Lower lobe of right lung (tissue), 2 donors: ENCODE measurements around the gene MALRD1. TPM values are rescaled to one million over a fixed set of nuclear protein-coding genes. Genes with fewer than 3 reads are reported as not detected.

Source experiments
- ATAC-seq, 2 donors: fragments of 200-7000 bp; cut with Tn5 transposase; one replicate each; pipeline ENCODE4 v1.9.1; 2020 to 2022; ENCODE audit warnings: mild to moderate bottlenecking in 2 of 2, moderate library complexity in 2 of 2
- DNase-seq: peaks from one replicate; pipeline ENCODE4 v3.0.0-alpha.2; 2020
- H3K27ac ChIP-seq: fragments of 200-600 bp; one replicate; pipeline ENCODE4 v1.8.0; 2022
- H3K27me3 ChIP-seq: fragments of 200-600 bp; one replicate; pipeline ENCODE4 v1.8.0; 2022; ENCODE audit warnings: low read depth
- H3K36me3 ChIP-seq: fragments of 200-600 bp; one replicate; pipeline ENCODE4 v1.8.0; 2022; ENCODE audit warnings: mild to moderate bottlenecking
- H3K4me1 ChIP-seq: fragments of 200-600 bp; one replicate; pipeline ENCODE4 v1.8.0; 2022
- H3K4me3 ChIP-seq: fragments of 200-600 bp; one replicate; pipeline ENCODE4 v1.8.0; 2022; ENCODE audit warnings: mild to moderate bottlenecking
- H3K9me3 ChIP-seq: fragments of 200-600 bp; one replicate; pipeline ENCODE4 v1.8.0; 2022
- intact Hi-C: fragments of 100-400 bp; cut with DNase I; formaldehyde crosslinking; loops from one replicate; pipeline ENCODE4 v1.11.0; 2022
- total RNA-seq: library from RNA; stranded (reverse); fragmentation: NEBNext Ultra II Directional; extraction: Animal tissue kit (Norgen Biotek cat#: 25700); gene quantifications from one replicate; pipeline ENCODE4 v1.2.1, GENCODE V29; 2021
- TF ChIP-seq, protein P1 (sequence below): fragments of 200-600 bp; IDR thresholded peaks from one replicate; pipeline ENCODE4 v1.8.0; 2022; ENCODE audit warnings: antibody characterized with exemption, mild to moderate bottlenecking
- donor health status: DM: no; HTN: yes; CAD: no; lungs with severe emphysema.

The MALRD1 gene
- total RNA-seq, 1 donor from 2014 or later, result 6.0 TPM

DNA sequence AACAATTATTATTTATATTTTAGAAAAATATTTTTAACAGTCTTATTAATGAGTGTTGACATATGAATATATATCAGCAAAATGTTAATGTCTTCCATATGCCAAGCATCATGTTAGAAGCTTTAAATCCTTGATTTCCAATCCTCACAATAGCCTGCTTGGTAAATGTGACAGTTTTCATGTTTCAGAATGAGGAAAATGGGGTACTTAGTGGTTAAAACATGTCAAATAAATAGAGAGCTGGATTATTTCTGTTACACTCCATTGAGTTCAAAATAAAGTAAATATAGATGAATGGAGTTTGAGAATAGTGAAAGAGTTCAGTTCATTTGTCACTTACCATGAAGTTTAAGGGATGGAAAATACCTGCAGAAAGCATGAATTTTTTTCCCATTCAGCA is 377.4 kb downstream of the MALRD1 start:
- Histone ChIP-seq H3K9me3 (no peaks in the 10 kb centered on the region), H3K27me3 (no peaks in the 10 kb centered on the region), H3K36me3 (no peaks in the 10 kb centered on the region), H3K4me3 (no peak overlapping the region), H3K27ac (no peak overlapping the region), H3K4me1 (no peaks in the 10 kb centered on the region)
- DNase-seq (no peak), ATAC-seq (no peak)
- TF ChIP-seq, protein P1, sequence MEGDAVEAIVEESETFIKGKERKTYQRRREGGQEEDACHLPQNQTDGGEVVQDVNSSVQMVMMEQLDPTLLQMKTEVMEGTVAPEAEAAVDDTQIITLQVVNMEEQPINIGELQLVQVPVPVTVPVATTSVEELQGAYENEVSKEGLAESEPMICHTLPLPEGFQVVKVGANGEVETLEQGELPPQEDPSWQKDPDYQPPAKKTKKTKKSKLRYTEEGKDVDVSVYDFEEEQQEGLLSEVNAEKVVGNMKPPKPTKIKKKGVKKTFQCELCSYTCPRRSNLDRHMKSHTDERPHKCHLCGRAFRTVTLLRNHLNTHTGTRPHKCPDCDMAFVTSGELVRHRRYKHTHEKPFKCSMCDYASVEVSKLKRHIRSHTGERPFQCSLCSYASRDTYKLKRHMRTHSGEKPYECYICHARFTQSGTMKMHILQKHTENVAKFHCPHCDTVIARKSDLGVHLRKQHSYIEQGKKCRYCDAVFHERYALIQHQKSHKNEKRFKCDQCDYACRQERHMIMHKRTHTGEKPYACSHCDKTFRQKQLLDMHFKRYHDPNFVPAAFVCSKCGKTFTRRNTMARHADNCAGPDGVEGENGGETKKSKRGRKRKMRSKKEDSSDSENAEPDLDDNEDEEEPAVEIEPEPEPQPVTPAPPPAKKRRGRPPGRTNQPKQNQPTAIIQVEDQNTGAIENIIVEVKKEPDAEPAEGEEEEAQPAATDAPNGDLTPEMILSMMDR, result no peak
- intact Hi-C loops, result no loop called here

DNA sequence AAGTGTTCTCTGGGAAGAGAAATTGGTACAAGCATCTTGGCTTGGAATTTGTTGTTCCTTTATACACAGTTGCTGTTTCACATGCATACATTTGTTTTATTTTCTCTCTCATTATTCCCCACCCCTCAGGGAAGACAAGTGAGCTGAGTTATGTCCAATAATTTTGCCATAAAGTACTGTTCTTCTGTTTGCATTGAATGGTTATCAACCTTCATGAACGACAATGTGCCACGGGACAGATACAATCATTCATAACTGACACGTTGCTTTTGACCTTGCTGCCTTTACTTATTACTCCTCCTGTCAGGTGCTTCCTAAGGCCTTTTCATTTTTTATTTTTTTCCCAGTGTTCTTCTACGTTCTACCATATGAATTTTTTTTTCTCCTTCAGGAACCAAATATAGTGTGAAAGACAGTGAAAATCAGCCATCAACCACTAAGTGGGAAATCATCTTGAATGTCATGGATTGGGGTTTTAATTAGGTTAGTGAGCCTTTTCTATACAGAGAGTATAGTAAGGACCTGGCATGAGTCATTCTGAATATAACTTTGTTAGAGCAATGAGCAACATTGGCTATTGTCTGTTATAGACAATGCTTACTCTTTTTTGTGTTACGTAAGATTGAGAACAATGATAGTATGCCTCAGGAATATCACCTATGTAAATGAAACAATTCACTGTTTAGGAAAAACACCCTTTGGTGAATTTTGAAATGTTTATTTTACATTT is 383.2 kb downstream of the MALRD1 start:
- DNase-seq (no peak), ATAC-seq (no peak)
- no peak overlapping the region for H3K4me3 ChIP-seq
- H3K27me3 ChIP-seq, result no peaks in the 10 kb centered on the region
- TF ChIP-seq, protein P1, result no peak
- H3K9me3 ChIP-seq, result no peaks in the 10 kb centered on the region
- H3K36me3 ChIP-seq, result no peaks in the 10 kb centered on the region
- no peaks in the 10 kb centered on the region for H3K4me1 ChIP-seq
- intact Hi-C loops, result no loop called here
- no peak overlapping the region for H3K27ac ChIP-seq

DNA sequence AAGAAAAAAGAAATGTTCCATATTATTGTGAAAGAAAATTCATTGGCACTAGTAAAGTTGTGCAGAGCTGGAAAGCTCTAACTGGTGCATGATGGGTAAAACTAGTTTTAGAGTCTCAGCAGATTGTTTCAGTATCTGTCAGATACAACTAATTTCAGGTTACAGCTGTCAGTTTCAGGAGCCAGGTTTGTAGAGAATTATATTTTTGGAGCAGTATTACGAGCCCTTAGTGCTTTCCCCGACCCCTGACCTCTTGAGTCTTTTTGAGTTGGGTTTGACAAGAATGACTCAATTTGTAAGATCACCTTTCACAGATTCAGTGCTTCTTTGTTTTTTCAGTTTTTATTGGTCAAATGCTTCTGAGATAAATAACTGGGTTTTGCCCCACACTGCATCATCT is 401.3 kb downstream of the MALRD1 start:
- Histone ChIP-seq H3K4me1 (no peaks in the 10 kb centered on the region), H3K9me3 (peaks cover 5% of the 10 kb centered on the region), H3K4me3 (no peak overlapping the region), H3K27ac (no peak overlapping the region), H3K36me3 (no peaks in the 10 kb centered on the region), H3K27me3 (no peaks in the 10 kb centered on the region)
- TF ChIP-seq, protein P1, result no peak
- DNase-seq (no peak), ATAC-seq (no peak)
- intact Hi-C loops, result no loop called here

DNA sequence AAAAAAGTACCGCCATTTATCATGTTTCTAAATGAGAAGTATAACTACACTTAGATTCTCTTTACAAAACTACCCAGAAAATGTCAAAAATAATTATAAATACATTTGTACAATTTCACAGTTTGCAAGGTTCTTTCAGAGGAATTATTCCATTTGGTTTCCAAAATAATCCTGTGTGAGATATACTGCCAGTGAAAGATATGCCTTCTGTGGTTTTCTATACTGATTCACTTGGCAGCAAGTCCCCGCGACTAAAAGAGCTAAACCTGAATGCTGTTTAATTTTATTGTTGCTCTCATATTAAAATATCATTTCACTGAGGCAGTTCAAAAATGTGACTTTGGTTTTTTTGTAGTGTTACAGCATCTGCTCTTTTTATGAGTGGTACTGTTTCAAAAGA is 402.8 kb downstream of the MALRD1 start:
- no peak overlapping the region for H3K4me3 ChIP-seq
- H3K36me3 ChIP-seq, result no peaks in the 10 kb centered on the region
- DNase-seq (no peak), ATAC-seq (no peak)
- H3K4me1 ChIP-seq, result no peaks in the 10 kb centered on the region
- intact Hi-C loops, result no loop called here
- TF ChIP-seq, protein P1, result no peak
- peaks cover 5% of the 10 kb centered on the region for H3K9me3 ChIP-seq
- H3K27ac ChIP-seq, result no peak overlapping the region
- no peaks in the 10 kb centered on the region for H3K27me3 ChIP-seq

DNA sequence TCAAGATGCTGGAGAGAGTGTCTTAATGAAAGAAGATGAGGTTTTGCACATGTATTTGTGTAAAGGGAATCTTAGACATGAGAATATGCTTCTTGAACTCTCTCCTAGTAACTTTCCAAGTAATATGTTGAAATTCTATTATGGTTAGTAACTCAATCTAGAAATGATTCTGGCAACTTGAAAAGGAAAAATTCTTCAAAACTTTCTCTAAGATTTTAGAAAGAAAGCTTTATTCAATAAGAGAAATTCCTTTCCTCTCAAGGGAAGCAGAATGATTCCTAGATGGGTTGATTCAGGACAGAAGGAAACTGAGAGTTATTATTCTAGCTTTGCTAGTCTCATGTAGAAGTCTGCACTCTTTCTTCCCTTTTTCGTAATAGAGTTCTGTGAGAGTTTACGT is 403.3 kb downstream of the MALRD1 start:
- ATAC-seq (no peak), DNase-seq (no peak)
- intact Hi-C loops, result no loop called here
- peaks cover 5% of the 10 kb centered on the region for H3K9me3 ChIP-seq
- H3K4me1 ChIP-seq, result no peaks in the 10 kb centered on the region
- no peaks in the 10 kb centered on the region for H3K27me3 ChIP-seq
- H3K4me3 ChIP-seq, result no peak overlapping the region
- H3K27ac ChIP-seq, result no peak overlapping the region
- no peaks in the 10 kb centered on the region for H3K36me3 ChIP-seq
- TF ChIP-seq, protein P1, result no peak
